ENCODE measurements around the gene FAM174A.

FAM174A gene

DNA sequence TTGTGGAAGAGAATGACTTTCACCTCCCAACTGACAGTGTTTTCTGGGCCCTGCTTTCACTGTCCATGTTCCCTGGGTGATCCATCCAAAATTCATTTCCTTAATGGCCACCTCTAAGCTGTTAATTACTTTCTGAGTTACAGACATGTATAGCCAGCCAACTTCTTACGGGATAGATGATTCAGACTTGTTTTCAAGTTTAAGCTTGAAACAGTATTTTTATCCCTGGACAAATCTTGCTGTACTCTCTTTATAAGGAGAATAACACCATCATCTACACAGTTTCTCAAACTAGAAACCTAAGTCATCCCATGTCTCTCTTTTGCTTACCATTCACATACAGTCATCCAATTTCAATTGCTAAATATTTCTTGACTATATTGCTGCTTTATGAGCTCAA lies 6.9 kb downstream of the FAM174A start:
- in situ Hi-C loops (cut with HindIII; ENCODE audit: low pct_unique_long_range_greater_than_20kb, low sequenced_read_pairs): no loop called here
- no peak for TF ChIP-seq JUND (IDR thresholded peaks at IDR 0.05; ENCODE audit: low read depth)
- no peak for DNase-seq (ENCODE audit: low read depth in 1 of 2, low spot score in 1 of 2)

DNA sequence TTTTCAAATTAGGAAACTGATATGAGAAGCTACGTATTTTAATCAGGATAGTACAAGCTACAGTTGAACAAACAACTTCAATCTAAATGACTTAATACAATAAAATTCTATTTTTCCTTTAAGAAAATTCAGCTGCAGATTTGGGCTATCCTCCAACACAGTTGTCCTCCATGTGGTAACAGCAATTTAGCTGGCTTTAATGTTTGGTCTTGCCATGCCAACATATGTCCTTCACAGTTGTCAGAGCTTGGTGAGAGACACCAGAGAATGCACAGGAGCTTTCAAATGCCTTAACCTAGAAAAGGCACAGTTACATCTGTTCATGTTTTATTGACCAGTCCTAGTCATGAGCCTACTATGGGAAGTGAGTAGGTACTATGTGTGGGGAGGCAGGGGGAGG lies 10.8 kb downstream of the FAM174A start:
- TF ChIP-seq JUND (IDR thresholded peaks at IDR 0.05; ENCODE audit: low read depth): no peak
- no peak for DNase-seq (ENCODE audit: low read depth in 1 of 2, low spot score in 1 of 2)
- in situ Hi-C loops (cut with HindIII; ENCODE audit: low pct_unique_long_range_greater_than_20kb, low sequenced_read_pairs): no loop called here

DNA sequence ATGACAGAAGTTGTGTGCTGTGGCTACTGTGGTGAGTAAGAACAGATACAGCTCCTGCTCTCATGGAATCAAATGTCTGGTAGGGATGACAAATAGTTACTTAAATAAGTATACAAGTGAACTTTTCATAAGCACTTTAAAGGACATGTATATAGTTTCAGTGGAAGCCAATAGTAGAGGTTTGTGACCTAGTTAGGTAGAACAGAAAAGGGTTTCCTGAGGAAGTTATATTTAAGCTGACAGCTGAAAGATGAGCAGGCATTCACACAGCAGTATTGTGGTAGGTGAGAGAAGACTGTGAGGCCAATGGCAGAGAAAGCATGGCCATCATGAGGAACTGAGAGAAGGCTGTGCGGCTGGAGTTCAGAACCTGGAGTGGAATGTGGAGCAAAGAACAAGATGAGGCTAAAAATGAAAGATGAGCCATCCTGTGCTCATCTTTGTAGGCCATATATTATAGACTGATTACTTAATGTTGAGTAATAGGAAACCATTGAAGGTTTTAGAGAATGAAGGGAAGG lies 15.4 kb downstream of the FAM174A start:
- no peak for TF ChIP-seq JUND (IDR thresholded peaks at IDR 0.05; ENCODE audit: low read depth)
- in situ Hi-C loops (cut with HindIII; ENCODE audit: low pct_unique_long_range_greater_than_20kb, low sequenced_read_pairs): no loop called here
- no peak for DNase-seq (ENCODE audit: low read depth in 1 of 2, low spot score in 1 of 2)

DNA sequence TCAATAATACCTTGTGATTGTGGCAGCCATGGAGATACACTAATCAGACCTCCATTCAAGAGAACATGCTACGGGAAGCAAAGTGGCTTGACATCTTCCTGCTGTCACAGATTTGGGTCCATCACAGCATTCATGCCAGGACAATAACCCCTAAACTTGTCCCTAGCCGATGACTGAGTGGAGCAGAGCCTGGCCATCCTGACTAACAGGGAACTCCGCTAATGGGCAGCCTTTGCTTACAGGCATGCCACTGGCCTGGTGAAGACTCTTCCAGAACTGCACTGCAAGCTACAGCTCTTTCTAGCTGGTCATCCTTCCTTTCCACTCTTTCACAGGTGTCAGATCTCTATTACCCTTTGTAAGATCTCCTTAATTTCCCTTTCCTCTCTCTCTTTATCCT lies 16.0 kb downstream of the FAM174A start:
- no peak for DNase-seq (ENCODE audit: low read depth in 1 of 2, low spot score in 1 of 2)
- in situ Hi-C loops (cut with HindIII; ENCODE audit: low pct_unique_long_range_greater_than_20kb, low sequenced_read_pairs): no loop called here
- no peak for TF ChIP-seq JUND (IDR thresholded peaks at IDR 0.05; ENCODE audit: low read depth)

DNA sequence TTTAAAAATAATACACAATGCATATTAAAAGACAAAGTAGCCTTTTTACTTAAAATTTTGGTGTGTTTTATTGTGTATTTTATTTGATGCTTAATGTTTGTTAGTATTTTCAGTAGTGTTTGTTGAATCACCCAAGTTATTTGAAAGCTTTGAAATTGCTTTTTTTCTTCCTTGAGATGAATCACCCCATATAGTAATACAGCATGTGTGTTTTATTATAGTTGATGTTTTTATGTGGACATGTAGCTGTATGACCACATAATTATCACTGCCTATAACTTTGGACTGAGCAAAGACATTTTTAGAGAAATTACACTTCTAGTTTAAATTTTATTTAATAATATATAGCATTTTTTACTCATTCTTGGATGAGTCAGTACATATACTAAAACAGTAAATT lies 18.0 kb downstream of the FAM174A start:
- TF ChIP-seq JUND (IDR thresholded peaks at IDR 0.05; ENCODE audit: low read depth): no peak
- DNase-seq (ENCODE audit: low read depth in 1 of 2, low spot score in 1 of 2): no peak
- in situ Hi-C loops (cut with HindIII; ENCODE audit: low pct_unique_long_range_greater_than_20kb, low sequenced_read_pairs): no loop called here

DNA sequence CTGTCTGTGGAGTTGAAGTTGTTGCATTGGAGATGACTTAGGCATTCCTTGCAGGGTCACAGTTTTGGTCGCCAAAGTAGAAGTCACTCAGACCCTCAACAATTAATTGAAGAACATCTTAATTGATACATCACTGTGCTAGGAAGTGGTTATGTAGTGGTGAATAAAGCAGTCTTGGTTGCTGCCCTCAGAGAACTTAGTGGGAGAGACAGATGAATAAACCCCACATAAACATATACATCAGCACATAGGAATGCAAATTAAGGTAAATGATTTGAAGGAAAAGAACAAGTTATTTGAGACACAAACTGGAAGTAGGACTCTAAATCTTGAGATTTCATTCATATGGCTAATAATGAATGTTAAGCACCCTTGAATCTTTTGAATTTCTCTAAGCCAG lies 25.7 kb downstream of the FAM174A start:
- DNase-seq (ENCODE audit: low read depth in 1 of 2, low spot score in 1 of 2): no peak
- in situ Hi-C loops (cut with HindIII; ENCODE audit: low pct_unique_long_range_greater_than_20kb, low sequenced_read_pairs): no loop called here
- no peak for TF ChIP-seq JUND (IDR thresholded peaks at IDR 0.05; ENCODE audit: low read depth)

DNA sequence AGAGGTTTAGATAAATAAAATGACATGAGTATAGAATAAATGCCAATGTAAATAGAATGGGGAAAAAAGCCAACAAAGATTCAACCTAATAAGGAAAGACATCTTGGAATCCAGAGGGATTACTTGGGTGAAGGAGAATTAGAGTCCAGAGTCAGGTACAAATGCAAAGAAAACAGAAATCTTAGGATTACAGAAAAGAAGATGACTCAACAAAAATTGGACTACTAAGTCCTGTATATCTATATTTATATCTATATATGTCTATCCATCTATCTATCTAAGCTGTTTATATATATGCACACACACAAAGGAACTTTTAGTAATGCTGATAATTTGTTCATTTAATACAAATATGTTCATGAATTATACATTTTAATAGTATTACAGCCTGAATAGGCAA lies 27.6 kb downstream of the FAM174A start:
- no peak for DNase-seq (ENCODE audit: low read depth in 1 of 2, low spot score in 1 of 2)
- in situ Hi-C loops (cut with HindIII; ENCODE audit: low pct_unique_long_range_greater_than_20kb, low sequenced_read_pairs): no loop called here
- TF ChIP-seq JUND (IDR thresholded peaks at IDR 0.05; ENCODE audit: low read depth): no peak

DNA sequence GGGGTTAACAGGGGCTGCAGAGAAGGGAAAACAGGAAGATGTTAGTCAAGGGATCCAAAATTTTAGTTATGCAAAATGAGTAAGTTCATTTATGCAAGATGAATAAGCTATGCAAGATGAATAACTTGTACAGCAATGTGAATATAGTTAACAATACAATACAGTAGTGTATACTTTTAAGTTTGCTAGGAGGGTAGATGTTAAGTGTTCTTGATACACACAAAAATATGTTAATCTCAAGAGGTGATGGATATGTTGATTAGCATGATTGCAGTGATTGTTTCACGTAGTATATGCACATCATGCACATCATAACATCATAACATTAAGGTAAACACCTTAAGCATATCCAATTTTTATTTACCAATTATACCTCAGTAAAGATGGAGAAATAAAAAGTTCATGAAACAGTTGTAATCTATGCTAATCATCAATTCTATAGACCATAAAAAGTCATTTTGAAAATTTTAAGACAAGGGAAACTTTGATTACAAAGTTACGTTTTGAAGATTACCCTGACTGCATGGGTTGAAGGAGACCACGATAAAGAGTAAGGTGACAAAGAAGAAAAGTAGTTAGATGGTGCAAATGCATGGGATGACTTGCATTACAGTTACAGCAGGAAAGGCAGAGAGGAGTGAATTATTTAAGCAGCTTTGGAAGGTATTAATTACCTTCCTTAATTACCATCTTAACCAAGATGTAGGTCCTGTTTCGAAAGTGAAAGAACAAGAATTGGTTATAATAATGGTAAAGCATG lies 31.4 kb downstream of the FAM174A start:
- no peak for DNase-seq (ENCODE audit: low read depth in 1 of 2, low spot score in 1 of 2)
- in situ Hi-C loops (cut with HindIII; ENCODE audit: low pct_unique_long_range_greater_than_20kb, low sequenced_read_pairs): no loop called here
- TF ChIP-seq JUND (IDR thresholded peaks at IDR 0.05; ENCODE audit: low read depth): no peak

DNA sequence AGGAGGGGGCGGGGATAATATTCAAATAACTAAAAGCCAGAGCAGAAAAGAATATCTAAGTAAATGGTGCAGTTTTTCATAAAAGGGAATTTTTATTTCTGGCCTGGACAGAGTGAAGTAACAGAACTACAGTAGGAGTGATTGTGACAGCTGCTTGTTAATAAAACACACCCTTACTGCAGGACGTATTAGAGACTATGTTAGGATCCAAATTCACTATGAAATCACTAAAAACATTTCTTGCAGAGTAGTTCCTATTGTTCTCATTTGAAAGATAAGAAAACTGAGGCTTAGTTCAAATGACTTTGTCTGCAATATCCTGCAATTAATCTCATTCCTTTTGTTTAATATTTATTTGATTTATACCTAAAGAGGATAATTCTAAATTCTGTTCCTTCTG lies 39.5 kb downstream of the FAM174A start:
- in situ Hi-C loops (cut with HindIII; ENCODE audit: low pct_unique_long_range_greater_than_20kb, low sequenced_read_pairs): no loop called here
- TF ChIP-seq JUND (IDR thresholded peaks at IDR 0.05; ENCODE audit: low read depth): no peak
- DNase-seq (ENCODE audit: low read depth in 1 of 2, low spot score in 1 of 2): no peak

DNA sequence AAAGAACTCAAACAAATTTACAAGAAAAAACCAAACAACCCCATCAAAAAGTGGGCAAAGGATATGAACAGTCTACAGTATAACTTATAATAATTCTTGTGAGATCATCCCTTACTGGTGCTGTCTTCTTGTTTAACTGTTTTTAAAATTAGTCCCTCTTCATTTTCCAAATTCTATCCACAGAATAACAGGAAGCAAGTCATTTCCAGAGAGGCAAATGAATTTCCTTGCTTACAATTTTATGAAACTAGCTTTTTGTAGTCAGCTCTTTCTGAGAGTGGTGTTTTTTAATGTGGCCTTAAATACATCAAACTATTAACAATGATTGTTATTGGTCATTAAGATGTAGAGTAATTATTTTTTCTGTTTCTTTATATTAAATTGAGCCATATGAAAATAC lies 40.6 kb downstream of the FAM174A start:
- no peak for DNase-seq (ENCODE audit: low read depth in 1 of 2, low spot score in 1 of 2)
- no peak for TF ChIP-seq JUND (IDR thresholded peaks at IDR 0.05; ENCODE audit: low read depth)
- in situ Hi-C loops (cut with HindIII; ENCODE audit: low pct_unique_long_range_greater_than_20kb, low sequenced_read_pairs): no loop called here

DNA sequence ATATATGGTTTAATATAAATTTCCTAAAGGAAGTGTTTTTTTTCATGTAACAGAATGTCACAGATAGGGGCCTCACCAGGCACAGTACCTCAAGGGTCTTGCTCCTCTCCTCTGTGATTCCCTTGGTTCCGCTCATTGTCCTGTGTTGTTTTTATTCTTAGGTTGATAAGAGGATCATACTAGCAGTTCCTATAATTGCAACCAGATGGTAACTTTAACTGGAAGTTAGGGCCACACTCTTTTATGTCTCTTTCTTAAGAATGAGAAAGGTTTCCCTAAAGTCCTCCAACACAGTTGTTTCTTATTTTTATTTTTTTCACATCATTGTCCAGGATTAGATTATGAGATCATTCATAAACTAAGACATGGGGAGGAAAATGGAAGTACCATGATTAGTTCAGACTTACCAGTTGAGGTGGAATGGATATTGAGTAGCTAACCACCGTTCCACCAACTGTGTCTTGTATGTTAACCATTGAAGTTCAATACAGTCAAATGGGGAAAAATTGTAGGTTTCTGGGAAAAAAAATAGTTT lies 41.1 kb downstream of the FAM174A start:
- no peak for DNase-seq (ENCODE audit: low read depth in 1 of 2, low spot score in 1 of 2)
- no peak for TF ChIP-seq JUND (IDR thresholded peaks at IDR 0.05; ENCODE audit: low read depth)
- in situ Hi-C loops (cut with HindIII; ENCODE audit: low pct_unique_long_range_greater_than_20kb, low sequenced_read_pairs): no loop called here

DNA sequence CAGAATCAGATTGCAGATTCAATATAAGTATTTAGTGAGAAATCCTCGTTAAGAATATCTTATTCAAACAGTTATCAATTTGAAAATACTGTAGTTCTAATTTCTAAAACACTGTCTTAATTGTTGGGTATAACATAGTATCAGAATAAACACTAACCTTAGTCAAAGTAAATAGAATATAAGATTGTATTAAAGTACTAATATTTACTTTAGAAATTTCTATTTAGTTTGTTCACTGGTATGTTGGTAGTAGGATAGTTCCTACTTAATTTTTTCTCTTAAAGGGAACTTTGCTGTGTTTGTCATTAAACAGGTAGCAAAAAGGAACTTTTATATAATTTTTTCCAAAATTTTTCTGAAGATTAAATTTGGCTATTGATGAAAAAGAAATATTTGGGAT lies 42.3 kb downstream of the FAM174A start:
- peak in 1 of 2 experiments; percentile 1 for DNase-seq (ENCODE audit: low read depth in 1 of 2, low spot score in 1 of 2)
- in situ Hi-C loops (cut with HindIII; ENCODE audit: low pct_unique_long_range_greater_than_20kb, low sequenced_read_pairs): no loop called here
- TF ChIP-seq JUND (IDR thresholded peaks at IDR 0.05; ENCODE audit: low read depth): no peak

DNA sequence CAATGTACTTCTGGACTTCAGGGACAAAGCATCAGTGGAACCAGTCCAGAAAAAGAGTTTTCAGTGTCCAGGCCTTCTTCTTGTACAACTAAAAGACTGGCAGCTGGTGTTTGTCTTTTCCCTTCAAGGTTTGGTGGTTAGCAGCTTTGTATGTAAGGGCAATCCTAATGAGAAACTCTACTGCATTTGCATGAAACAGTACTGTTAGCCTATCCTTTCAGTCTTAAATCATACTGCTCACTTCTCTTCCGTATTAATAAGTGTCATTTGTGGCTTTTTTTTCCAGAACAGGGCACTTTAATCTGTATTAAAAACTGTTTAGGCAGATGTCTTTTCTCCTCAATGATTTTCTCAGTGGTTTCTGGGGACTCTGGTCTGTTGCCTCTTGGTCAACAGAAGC lies 48.9 kb downstream of the FAM174A start:
- TF ChIP-seq JUND (IDR thresholded peaks at IDR 0.05; ENCODE audit: low read depth): no peak
- in situ Hi-C loops (cut with HindIII; ENCODE audit: low pct_unique_long_range_greater_than_20kb, low sequenced_read_pairs): no loop called here
- no peak for DNase-seq (ENCODE audit: low read depth in 1 of 2, low spot score in 1 of 2)

DNA sequence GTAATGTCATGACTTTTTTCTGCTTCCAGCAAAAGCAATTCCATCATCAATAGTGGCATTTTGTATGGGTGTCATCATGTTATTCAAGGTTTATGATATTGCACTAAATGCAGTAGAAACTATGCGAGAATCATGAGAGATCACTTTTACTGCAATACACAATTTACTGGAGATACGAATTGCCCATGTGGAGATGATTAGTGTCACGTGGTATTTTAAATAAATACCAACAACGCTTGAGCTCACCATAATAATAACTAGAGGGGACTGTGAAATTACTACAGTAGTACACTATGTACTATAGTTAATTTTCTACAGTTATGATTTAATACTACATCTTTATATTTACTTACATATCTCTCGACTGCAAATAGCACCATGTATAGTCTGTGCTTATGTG lies 49.7 kb downstream of the FAM174A start:
- TF ChIP-seq JUND (IDR thresholded peaks at IDR 0.05; ENCODE audit: low read depth): no peak
- no peak for DNase-seq (ENCODE audit: low read depth in 1 of 2, low spot score in 1 of 2)
- in situ Hi-C loops (cut with HindIII; ENCODE audit: low pct_unique_long_range_greater_than_20kb, low sequenced_read_pairs): no loop called here

Measured in T47D (cell line).